ENCODE data around the gene SYT2.
"Not testable (repeated sequence)": the region's sequence is repeated elsewhere in the genome, so short reads cannot be mapped to it uniquely, and the experiment has no call there.

SYT2 gene

DNA sequence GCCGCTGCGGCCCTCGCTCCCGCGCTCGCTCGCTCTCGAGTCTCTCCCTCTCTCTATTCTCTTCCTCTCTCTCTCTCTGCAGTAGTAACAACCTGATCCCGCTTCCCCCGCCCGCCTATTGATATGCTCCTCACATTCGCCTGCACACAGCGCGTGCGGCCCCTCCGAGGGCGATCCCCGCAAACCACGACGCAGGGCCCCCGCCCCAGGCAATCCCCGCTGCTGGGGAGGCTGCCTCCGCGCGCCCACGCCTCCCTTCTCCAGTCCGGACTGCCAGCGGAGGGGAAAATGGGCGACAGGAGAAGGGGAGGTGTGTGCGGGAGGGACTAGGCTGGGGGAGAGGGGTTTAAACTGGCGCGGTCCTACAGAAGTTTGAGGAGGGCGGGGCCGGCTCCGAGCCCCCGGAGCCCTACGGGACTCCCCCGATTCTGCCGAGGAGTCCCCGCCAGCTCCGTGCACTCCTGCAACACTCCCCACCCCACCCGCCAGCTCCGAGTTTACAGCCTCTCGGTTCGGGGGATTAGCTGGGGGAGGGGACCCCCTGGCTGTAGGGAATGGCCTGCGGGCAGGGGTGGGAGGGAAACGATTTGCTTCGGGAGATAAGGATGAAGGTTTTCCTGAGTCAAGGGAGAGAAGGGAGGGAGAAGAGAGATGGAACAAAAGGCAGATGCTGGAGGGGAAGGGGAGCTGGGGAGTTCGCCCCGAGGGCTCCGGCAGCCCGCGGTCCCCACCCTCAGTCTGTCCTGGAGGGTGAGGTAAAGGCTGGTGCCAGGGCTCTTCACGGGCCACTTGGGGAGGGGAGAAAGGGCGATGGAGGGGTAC, 66.6 kb downstream of the SYT2 start:
- no peak for DNase-seq (ENCODE audit: low read depth in 2 of 2)

DNA sequence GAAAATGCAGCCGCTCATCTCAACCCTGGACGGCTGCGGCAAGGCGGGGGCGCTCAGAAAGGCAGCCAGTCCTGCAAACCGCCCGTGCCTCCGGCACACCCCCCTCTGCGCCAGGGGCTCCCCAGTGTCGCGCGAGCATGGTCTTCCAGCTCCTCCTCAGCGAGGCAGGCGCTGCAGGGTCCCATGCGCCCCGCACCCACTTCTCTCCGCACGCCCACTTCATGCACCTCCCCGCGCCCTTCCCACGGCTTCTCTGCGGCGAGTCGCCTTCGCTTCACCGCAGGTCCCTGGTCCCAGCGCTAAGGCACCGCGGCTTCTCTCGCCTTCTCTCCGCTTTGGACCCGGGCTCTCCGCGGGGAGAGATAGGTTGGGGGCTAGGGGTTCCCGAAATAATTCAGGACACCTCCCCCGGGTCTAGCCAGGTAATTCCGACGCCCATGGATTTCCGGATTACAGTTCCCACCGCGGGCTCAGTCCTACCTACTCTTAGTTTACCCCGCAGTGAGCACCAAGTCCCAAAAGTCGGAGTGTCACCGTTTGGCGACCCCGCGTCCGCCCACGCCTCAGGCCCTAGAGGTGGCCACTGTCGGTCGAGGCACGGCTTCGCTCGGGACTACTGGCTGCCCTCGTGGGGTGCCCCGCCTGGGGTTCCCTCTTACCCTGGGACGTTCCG, 67.5 kb downstream of the SYT2 start:
- DNase-seq (ENCODE audit: low read depth in 2 of 2), result no peak

DNA sequence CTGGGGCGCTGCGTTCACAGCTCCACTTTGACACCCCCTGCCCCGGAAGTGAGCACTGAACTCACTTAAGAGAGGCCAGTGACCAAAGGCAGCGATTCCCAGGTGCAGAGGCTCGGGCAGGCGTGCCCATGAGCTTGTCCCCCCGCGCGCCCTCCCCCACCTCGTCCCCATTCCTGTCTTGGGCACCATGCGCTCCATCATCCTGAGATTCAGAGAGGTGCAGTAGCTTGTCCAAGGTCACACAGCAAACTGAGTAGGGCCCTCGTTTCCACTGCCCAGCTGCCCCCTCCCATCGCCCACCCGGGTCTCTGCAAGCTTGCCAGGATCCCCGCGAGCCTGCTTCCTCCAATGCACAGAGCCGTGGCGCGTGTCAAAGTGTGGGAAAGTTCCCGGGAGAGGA, 68.0 kb downstream of the SYT2 start:
- no peak for DNase-seq (ENCODE audit: low read depth in 2 of 2)

DNA sequence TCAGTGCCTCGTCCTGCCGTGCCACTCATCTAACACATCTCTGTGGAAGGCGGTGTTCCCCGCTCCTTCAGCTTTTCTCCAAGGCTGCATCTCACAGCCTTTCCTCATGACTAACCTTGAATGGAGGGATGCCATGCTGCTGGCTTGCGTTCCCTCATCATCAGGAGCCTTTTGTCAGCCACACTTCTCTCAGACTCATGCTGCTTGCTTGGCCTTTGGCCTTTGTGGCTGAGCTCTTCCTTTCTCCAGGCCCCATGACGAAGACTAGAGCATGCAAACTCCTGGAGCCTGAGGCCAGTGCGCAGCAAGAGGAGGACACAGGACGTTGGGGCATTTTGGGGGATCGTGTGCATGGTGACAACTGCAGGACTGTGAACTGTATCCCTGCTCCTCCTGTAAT, 70.8 kb downstream of the SYT2 start:
- no peak for DNase-seq (ENCODE audit: low read depth in 2 of 2)

DNA sequence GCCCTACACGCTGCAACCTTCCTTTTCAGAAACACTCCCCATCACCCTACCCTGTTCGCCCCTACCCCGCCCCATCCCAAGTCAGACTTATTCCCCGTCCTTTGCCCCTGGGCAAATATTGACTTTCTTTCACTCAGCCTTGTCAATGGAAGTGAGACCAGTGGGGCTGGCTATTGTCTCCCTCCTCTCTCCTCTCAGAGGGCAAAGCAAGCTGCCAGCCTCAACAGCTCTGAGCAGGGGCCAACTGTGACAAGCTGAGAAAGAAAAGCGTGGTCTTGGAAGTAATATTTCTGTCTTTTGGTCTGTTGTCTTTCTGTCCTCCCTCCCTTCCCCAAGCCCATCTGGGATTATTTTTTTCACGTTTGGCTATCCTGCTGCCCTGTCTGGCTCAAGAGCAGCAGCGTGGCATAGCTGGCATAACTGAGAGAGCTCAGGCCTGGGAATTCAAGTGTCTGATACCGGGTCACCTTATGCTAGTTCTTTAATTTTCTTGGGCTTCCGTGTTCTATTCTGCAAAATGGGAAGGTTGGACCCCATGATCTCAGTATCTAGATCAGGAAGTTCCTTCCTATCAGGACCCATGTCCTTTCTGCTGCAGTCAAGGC, 71.5 kb downstream of the SYT2 start:
- not testable (repeated sequence) for DNase-seq (ENCODE audit: low read depth in 2 of 2)

DNA sequence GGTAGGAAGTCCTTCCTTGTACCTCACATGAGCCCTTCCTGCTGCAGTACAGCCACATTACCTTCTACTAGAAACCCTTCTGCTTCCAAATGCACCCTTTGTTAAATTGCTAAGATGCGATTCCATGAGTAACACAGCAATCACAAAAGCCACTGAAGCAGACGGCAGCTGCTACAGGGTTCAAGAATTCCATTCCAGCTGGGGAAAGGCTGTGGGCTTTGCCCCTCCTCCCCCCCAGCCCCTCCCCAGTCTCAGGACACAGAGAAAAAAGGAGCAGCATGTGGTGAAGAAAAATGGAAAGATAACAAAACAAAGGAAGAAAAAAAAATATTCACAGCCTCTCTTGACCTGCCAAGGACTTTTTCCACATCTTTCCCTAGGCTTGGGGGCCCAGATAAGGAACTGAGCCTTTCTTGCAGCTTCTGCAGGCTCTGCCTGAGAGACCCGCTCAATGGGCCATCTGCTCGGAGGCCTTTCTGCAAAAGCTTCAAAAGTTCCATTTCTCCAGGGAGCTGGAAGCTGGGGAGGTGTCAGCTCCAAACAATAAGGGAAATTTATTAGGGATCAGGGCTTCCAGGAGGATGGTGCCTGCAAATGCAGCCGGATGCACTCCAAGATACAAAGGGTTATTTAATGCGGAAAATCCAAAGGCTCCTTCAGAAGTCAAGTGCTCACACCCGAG, 72.1 kb downstream of the SYT2 start:
- DNase-seq (ENCODE audit: low read depth in 2 of 2), result no peak

DNA sequence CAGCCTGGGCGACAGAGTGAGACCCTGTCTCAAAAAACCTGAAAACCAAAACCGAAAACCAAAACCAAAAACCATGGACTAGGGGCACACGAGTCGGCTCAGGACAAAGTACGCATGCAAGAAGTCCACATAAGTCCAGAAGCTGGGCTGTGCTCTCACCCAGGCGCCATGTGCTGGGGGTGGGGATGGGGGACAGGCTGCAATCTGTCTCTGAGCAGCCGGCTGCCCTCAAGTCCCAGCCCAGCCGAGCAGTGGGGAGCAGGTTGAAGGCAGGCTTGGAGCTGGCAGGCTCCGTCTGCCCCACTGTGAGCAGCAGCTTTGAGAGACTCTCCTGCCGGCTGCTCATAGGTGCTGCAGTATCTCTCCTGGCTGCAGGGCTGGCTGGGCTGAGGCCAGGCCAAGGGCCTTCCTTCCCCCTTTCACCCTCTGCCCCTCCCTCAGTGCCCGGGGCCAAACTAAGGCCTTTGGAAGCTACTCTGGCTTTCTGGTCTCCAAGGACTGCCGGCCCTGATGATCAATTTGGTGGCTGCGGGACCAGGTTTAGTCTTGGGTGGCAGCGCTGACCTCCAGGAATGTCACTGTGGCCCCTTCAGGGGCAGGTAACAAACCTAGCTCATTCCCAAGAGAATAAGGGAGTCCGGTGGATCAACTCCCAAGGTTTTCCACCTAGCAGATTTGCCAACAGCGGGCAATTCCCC, 72.8 kb downstream of the SYT2 start:
- not testable (repeated sequence) for DNase-seq (ENCODE audit: low read depth in 2 of 2)

DNA sequence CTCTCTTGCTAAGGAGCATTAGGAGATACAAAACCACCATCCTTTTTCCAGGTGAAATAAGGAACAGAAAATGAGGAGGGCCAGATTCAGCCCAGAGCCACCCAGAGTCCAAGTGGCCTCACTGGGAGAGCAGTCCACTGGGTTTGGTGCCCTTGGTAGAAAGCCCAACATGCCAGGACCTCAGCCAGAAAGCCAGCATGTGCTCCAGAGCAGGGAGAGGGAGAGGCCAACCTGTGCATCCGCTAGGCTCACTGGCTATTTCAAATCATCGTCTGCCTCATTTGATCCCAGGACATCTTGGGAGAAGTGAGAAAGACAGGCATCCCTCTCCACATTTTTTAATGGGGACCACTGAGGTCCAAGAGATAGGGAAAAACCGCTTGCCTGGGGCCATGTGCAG, 74.1 kb downstream of the SYT2 start:
- DNase-seq (ENCODE audit: low read depth in 2 of 2), result not testable (repeated sequence)

DNA sequence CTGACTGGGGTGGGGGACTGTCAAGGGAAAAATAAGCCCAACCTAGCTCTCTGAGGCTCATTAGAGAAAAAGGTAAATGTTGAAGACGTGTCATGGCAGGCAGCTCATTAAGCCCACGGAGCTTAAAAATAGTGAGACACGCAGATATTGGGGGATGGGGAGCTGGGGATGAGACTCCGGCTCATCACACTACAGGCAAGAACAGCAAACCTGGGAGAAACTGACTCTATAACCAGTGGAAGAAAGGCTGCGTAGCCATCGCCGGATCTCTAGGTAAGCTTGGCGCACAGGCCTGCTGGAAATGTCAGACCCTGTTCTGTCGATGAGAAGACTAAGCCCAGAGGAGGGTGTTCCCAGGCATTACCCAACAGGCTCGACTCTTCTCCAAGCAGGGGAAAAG, 78.0 kb downstream of the SYT2 start:
- no peak for DNase-seq (ENCODE audit: low read depth in 2 of 2)

DNA sequence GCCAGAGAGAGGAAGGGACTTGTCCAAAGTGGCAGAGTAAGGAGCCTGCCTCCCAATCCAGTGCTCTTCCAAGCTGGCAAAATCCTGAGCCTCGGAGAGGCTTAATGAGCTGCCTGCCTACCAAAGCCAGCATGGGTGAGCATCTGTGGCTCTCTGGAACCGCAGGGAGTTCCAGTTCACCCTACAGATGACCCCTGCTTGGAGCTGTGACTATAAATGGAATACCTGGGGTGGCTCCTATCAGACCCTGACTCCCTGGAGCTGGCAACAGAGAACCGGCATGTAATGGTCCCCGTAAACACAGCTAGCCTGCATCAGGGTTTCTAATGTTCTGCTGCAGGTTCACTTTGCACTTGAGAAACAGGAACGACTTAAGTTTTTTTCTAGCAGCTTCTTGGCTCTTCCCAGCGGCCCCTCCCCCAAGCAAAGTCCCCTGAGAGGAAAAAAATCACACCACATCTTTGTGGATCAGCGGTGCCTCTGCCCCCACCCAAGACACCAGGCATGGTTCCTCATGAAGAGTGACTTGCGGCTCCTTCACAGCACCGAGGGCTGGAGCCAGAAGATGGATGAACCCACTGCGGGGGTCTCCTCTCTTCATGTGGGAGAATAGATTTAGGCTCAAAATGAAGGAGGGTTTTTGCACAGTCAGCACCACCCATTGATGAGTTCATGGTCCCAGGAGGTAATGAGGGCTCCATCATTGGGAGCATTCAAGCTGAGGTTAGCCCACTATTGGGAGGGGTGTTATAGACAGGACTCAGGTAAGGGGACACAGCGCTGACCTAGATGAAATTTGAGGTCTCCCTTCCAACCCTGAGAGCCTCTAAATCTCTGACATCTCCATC, 79.0 kb downstream of the SYT2 start:
- DNase-seq (ENCODE audit: low read depth in 2 of 2), result no peak

DNA sequence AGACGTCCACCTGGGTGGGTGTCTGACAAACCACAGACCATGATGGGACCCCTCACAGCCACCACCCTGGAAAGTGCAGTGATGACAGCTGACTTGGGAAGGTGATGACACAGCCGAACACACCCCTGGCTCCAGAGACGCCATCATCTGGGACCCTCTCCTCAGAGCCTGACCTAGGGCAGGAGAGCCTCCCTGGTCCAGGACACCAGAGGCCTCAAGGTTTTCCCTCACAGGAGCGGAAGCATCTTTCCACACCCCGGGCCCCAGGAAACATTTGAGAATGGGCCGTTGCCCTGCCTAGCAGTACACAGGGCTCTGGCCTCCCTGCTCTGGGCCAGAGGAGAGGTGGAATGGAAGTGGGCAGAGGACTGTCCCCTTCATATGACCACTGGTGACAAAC, 79.7 kb downstream of the SYT2 start:
- no peak for DNase-seq (ENCODE audit: low read depth in 2 of 2)

DNA sequence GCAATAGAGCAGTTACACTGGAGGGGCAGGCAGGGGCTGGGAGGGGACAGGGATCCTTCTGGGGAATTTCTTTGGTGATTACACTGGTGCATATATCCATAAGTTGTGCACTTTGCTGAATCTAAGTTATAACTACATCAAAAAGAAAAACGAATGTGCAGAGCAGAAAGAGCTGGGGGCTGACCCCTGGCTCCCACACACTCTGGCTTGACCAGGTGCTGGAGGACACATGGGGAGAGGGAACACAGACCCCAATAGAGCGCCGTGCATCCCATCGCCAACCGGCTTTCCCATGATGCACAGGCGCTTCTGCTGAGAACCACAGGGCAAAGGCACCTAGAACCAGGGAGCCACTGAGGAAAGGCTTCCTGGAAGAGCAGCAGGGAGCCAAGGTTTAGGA, 80.2 kb downstream of the SYT2 start:
- DNase-seq (ENCODE audit: low read depth in 2 of 2), result not testable (repeated sequence)

DNA sequence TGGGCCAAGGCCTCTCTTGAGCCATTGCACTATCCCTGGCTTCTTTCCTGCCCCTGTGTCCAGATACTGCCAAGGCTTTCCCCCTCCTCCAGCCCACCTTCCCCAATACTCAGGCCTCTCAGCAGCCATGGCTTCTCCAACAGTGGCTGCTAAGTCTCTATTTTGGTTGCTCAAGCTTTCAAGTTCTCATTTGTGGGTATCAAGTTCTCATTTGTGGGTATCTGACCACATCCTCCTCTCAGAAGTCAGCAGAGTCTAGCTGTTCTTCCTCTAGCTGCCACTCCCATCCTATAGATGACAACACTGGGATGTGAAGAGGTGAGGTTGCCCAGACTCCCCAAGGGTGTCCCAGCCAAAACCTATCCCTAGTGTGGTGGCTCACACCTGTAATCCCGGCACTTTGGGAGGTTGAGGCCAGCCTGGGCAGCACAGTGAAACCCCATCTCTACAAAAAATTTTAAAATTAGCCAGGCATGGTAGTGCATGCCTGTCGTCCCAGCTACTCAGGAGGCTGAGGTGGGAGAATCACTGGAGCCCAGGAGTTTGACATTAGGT, 80.9 kb downstream of the SYT2 start:
- not testable (repeated sequence) for DNase-seq (ENCODE audit: low read depth in 2 of 2)

DNA sequence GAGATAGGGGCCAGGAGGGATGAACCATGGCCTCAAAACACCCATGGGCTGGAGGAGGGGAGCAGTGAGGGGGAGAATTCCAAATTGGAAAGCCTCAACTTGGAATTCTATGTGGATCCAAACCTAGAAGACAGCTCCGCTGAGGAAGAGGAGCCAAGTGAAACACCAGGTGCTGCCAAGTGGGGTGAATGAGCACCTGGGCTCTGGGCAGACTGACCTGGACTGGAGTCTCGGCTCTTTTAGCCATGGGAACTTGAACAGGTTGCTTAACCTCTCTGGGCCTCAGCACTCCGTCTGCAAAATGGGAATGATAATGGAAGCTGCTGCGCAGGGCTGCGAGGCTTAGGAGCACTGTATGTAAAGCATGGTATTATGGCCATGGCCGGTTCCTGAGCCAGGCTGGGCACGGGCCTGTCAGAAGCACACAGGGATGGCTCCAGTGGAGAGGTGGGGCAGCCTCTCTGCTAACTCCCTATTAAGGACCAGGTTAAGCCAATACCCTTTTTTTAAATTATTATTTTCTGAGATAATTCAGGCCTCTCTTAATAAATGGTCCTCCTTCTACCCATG, 81.5 kb downstream of the SYT2 start:
- DNase-seq (ENCODE audit: low read depth in 2 of 2), result no peak

DNA sequence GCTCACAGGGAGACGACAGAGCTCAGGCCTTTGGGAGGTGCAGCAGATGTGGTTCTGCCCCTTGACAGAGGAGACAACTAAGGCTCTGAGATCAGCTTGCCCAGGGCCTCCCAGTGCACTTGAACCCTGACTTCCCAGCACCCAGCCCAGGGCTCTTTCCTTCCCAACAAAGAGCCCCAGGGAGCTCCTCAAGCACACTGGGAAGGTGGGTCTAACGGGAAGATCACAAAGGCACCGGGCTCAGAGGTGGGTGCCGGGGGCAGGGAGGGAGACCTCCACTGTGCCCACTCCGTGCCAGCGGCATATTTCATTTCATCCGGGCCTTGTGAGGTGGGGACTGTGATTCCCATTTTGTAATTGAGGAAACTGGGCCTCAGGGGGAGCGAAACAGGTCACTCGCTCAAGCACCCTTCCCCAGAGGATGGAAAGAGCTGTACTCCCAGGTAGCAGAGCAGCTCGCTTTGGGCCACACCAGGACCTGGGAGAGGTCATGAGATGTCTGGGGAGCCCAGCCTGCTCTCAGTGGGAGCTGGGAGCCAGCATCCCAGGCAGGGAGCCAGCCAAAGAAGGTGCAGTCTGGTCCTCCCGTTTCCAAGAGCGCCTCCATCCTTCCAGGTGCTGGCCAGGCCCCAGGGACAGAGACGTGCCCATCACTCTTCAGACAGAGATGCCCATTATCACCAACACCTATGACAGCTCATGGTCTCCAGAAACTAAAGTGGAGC, 82.3 kb downstream of the SYT2 start:
- DNase-seq (ENCODE audit: low read depth in 2 of 2), result no peak

DNA sequence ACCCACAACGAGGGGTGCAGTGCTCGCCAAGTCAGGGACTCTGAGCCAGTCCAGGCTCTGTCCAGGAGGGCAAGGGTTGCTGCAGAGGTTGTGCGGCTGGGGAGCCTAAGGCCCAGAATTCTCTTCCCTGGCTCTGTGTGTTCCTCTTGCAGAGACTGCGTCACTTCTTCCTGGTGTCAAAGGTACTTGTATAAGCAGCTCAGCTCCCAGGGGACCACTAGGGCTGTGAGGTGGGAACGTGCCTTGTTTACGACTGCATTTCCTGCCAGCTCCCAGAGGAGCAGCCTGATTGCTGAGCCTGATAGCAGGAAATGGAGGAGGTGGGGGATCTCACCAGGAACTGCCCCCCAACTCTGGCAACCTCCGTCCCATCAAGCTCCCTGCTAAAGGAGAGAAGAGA, 83.2 kb downstream of the SYT2 start:
- not testable (repeated sequence) for DNase-seq (ENCODE audit: low read depth in 2 of 2)

DNA sequence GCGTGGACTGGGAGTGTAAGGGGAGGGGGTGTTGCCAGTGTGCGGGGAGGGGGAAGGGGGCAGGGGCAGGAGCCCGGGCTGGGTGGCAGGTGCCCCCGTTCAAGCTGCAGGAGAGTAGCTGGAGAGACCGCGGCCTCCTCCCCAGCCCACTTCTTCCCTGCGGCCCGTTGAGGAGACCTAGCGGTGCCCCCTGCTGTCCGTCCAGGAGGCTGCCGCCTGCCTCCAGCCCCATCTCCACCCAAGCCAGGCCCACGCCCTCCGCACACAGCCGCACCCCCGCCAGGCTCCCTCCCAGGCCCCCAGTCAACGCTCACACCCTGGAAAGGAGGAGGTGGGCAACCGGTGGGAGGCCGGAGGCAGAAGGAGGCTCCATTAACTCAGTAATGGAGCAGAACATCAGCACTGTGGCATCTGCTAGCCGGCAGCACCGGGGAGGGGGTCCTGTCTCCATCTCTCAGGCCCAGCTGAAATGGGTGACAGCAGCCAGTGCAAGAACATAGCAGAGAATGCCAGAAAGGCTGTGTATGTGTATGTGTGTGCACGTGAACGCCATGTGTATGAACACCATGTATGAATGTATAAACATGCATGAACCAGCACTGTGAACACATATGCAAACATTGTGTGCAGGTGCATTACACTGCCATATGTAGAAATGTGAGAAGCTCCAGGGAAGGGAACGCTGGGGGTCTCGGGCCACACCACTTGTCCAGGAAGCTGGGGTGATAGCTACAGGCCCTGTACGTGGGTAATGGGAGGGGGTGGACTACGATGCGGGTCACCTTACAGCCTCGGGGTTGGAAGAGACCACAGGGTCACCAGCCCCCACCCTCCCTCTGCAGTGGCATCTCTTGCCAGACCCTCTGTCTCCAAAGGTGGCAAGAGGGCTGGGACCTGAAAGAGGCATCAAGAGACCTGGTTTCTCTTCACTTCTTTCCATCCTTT, 84.6 kb downstream of the SYT2 start:
- peak in 1 of 2 donors; percentile 27 for DNase-seq (ENCODE audit: low read depth in 2 of 2)

DNA sequence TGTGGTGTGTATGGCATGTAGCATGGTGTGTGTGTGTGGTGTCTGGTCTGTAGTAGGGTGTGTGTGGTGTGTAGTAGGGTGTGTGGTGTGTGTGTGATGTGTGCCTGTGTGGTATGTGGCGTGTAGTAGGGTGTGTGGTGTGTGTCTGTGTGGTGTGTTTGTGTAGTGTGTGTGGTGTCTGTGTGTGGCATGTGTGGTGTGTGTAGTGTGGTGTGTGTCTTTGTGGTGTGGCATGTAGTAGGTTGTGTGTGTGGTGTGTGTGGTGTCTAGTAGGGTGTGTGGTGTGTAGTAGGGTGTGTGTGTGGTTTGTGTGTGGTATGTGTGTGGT, 85.5 kb downstream of the SYT2 start:
- no peak for DNase-seq (ENCODE audit: low read depth in 2 of 2)

All from stimulated activated CD8-positive, alpha-beta memory T cell treated with anti-CD3 and anti-CD28 coated beads, Interleukin-7, amount 100 ng/mL, for 4 hours (primary cell).